ENCODE measurements around the gene LMOD1. TPM values are rescaled to one million over a fixed set of nuclear protein-coding genes. Genes with fewer than 3 reads are reported as not detected.

LMOD1 gene
- total RNA-seq, 1 experiment from 2014 or later: not detected

- POLR2A ChIA-PET (ENCODE audit: low non-redundant PET): interaction anchor here (0.7 kb wide), 1 partner anchor 9 kb away, joined by 3 read pairs; no protein-coding TSS in a partner anchor
- no peak for DNase-seq (ENCODE audit: low spot score)
- intact Hi-C loops (cut with micrococcal nuclease; ENCODE audit: unreplicated experiment): loop anchor here (10.0 kb wide), 1 partner anchor 240 kb away; no protein-coding TSS in a partner anchor
- H3K36me3 ChIP-seq (ENCODE audit: insufficient read depth, low read length, poor library complexity, severe bottlenecking): no peaks in the 10 kb centered on the region
- no peak for TF ChIP-seq EZH2 (IDR thresholded peaks at IDR 0.05; ENCODE audit: borderline replicate concordance, low read depth, low read length, poor library complexity, severe bottlenecking)
- TF ChIP-seq CTCF (conservative IDR thresholded peaks at IDR 0.05; ENCODE audit: low read depth, low read length): no peak
- H3K27ac ChIP-seq (ENCODE audit: low read depth, low read length, poor library complexity, severe bottlenecking): no peak overlapping the region
- H3K4me3 ChIP-seq (ENCODE audit: low read depth, low read length, poor library complexity, severe bottlenecking): no peak overlapping the region
- no peaks in the 10 kb centered on the region for H3K9me3 ChIP-seq (ENCODE audit: low read depth, low read length, poor library complexity, severe bottlenecking)
- no TSS peak for BruUV-seq (replicated peaks)
- H3K27me3 ChIP-seq (replicated peaks; ENCODE audit: insufficient read depth, low read depth, low read length, poor library complexity): no peaks in the 10 kb centered on the region
- H3K4me1 ChIP-seq (ENCODE audit: insufficient read depth, low read length, poor library complexity, severe bottlenecking): no peaks in the 10 kb centered on the region
- CTCF ChIA-PET: interaction anchor here (1.1 to 1.4 kb wide), 6 partner anchors 8 to 104 kb away, joined by 4 to 24 read pairs (median 6); partner anchors contain the start of gene LMOD1
These were observed 51.2 kb downstream of the LMOD1 start for GRCh38 chr1:201895120-201895665.

- H3K36me3 ChIP-seq (ENCODE audit: insufficient read depth, low read length, poor library complexity, severe bottlenecking): no peaks in the 10 kb centered on the region
- intact Hi-C loops (cut with micrococcal nuclease; ENCODE audit: unreplicated experiment): loop anchor here (10.0 kb wide), 1 partner anchor 240 kb away; no protein-coding TSS in a partner anchor
- POLR2A ChIA-PET (ENCODE audit: low non-redundant PET): no interaction called here
These were observed 51.8 kb downstream of the LMOD1 start for GRCh38 chr1:201894343-201895119.

GRCh38 chr1:201893431-201893830 is 52.9 kb downstream of the LMOD1 start:
- intact Hi-C loops (cut with micrococcal nuclease; ENCODE audit: unreplicated experiment): loop anchor here (10.0 kb wide), 1 partner anchor 241 kb away; no protein-coding TSS in a partner anchor
- Histone ChIP-seq H3K36me3 (ENCODE audit: insufficient read depth, low read length, poor library complexity, severe bottlenecking) (no peaks in the 10 kb centered on the region), H3K4me3 (ENCODE audit: low read depth, low read length, poor library complexity, severe bottlenecking) (no peak overlapping the region), H3K27ac (ENCODE audit: low read depth, low read length, poor library complexity, severe bottlenecking) (no peak overlapping the region), H3K27me3 (replicated peaks; ENCODE audit: insufficient read depth, low read depth, low read length, poor library complexity) (no peaks in the 10 kb centered on the region), H3K4me1 (ENCODE audit: insufficient read depth, low read length, poor library complexity, severe bottlenecking) (no peaks in the 10 kb centered on the region), H3K9me3 (ENCODE audit: low read depth, low read length, poor library complexity, severe bottlenecking) (no peaks in the 10 kb centered on the region)
- no peak for DNase-seq (ENCODE audit: low spot score)
- TF ChIP-seq EZH2 (IDR thresholded peaks at IDR 0.05; ENCODE audit: borderline replicate concordance, low read depth, low read length, poor library complexity, severe bottlenecking) (no peak), CTCF (conservative IDR thresholded peaks at IDR 0.05; ENCODE audit: low read depth, low read length) (no peak)
- POLR2A ChIA-PET (ENCODE audit: low non-redundant PET): no interaction called here
- no TSS peak for BruUV-seq (replicated peaks)
- CTCF ChIA-PET: no interaction called here

More at GRCh38 chr1:201894343-201895119, 51.8 kb downstream of the LMOD1 start:
- no peak for DNase-seq (ENCODE audit: low spot score)
- no peaks in the 10 kb centered on the region for H3K27me3 ChIP-seq (replicated peaks; ENCODE audit: insufficient read depth, low read depth, low read length, poor library complexity)
- H3K27ac ChIP-seq (ENCODE audit: low read depth, low read length, poor library complexity, severe bottlenecking): no peak overlapping the region
- H3K9me3 ChIP-seq (ENCODE audit: low read depth, low read length, poor library complexity, severe bottlenecking): no peaks in the 10 kb centered on the region
- BruUV-seq (replicated peaks): no TSS peak
- H3K4me3 ChIP-seq (ENCODE audit: low read depth, low read length, poor library complexity, severe bottlenecking): no peak overlapping the region
- no peaks in the 10 kb centered on the region for H3K4me1 ChIP-seq (ENCODE audit: insufficient read depth, low read length, poor library complexity, severe bottlenecking)
- CTCF ChIA-PET: interaction anchor here (0.6 kb wide), 1 partner anchor 50 kb away, joined by 3 read pairs; no protein-coding TSS in a partner anchor
- TF ChIP-seq CTCF (conservative IDR thresholded peaks at IDR 0.05; ENCODE audit: low read depth, low read length) (no peak), EZH2 (IDR thresholded peaks at IDR 0.05; ENCODE audit: borderline replicate concordance, low read depth, low read length, poor library complexity, severe bottlenecking) (no peak)
